ENCODE measurements around the gene MAML3. TPM values are rescaled to one million over a fixed set of nuclear protein-coding genes. Genes with fewer than 3 reads are reported as not detected.
A peak's percentile ranks its signal among the peaks of the same experiment; 100 is the strongest.

The MAML3 gene
- total RNA-seq, 1 experiment from 2014 or later = 12.1 TPM

DNA sequence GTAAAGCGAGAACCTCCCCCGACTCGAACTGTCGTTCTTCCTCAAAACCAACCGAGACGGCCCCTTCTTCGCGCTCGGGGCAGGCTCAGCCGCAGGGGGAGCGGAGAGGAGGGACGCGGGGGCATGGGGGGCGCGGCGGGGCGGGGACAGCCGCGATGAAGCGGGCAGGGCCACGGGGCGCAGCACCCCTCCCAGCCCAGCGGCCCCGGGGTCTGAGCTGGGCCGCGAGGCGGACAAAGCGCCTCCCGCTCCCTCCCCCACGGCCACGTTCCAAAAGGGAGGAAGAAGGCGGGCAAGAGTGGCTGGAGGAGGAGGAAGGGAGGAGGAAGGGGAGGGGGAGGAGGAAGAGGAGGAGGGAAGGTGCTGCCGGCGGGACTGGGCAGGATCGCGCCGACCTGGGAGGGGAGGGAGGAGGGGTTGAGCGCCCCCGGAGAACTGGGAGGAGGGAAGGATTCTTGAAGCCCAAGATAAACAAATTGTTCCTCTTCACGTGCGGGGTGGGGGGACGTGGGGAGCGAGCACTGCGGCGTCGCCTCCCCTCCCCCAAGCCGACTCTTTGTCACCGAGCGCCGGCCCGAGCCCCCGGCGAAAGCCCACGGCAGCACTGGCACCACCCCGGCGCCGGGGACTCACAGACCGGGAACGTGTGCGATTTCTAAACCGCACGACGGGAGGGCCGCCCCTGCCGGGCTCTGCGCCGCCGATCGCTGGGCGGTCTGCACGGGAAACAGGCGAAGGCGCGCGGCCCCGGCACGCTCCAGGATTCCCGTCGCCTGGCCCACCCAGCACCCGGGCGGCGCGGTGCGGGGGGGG, 2.9 kb downstream of the MAML3 start:
- peaks cover 28% of the 10 kb centered on the region for H3K36me3 Mint-ChIP-seq (ENCODE audit: insufficient read depth, unreplicated experiment)
- peak; percentile 91 to 96 for DNase-seq
- Histone ChIP-seq H3K4me1 (peaks cover 15% of the 10 kb centered on the region; the same call in 1 of the 2 replicates), H3K27me3 (replicated peaks; ENCODE audit: control insufficient read depth, insufficient read depth, low read length) (no peaks in the 10 kb centered on the region), H3K4me3 (ENCODE audit: low read depth, low read length) (peak overlapping the region; percentile 91), H3K36me3 (ENCODE audit: control insufficient read depth, insufficient read depth, low read length) (no peaks in the 10 kb centered on the region), H3K9me3 (no peaks in the 10 kb centered on the region)
- CTCF ChIA-PET = interaction anchor here (0.7 to 2.0 kb wide), 4 partner anchors 40 to 114 kb away, joined by 4 to 6 read pairs (median 5); no protein-coding TSS in a partner anchor
- H3K4me3 Mint-ChIP-seq (ENCODE audit: unreplicated experiment) = peak overlapping the region; percentile 97
- no TSS peak for BruUV-seq (replicated peaks)
- H3K9me3 Mint-ChIP-seq (ENCODE audit: unreplicated experiment) = no peaks in the 10 kb centered on the region
- POLR2A ChIA-PET = interaction anchor here (0.6 to 2.4 kb wide), 15 partner anchors 13 to 493 kb away, joined by 3 to 26 read pairs (median 5); partner anchors contain the start of gene SCOC
- peak overlapping the region; percentile 97 for H3K27ac Mint-ChIP-seq (ENCODE audit: unreplicated experiment)
- no peak for TF ChIP-seq CTCF (IDR thresholded peaks at IDR 0.05; ENCODE audit: insufficient read depth in 1 of 2, low read depth in 1 of 2, low read length in 1 of 2, severe bottlenecking in 1 of 2, unreplicated experiment in 1 of 2)
- H3K4me1 Mint-ChIP-seq (ENCODE audit: low read depth, unreplicated experiment) = peaks cover 11% of the 10 kb centered on the region
- intact Hi-C loops (cut with micrococcal nuclease; ENCODE audit: unreplicated experiment) = loop anchor here (1.0 to 5.0 kb wide), 11 partner anchors 14 to 484 kb away; partner anchors contain the start of gene MGST2
- H3K27me3 Mint-ChIP-seq (ENCODE audit: insufficient read depth, unreplicated experiment) = no peaks in the 10 kb centered on the region

DNA sequence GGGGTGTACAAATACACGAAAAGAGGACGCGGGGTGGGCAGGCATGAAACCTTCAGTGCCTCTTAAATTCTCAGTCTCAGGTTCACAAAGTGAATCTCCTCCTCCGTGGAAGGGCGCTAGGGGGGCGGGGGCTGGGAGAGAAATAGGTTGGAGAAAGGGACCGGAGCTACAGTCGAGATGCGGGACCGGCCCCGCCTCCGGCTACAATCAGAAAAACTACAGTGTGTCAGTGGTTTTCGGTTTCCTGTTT, 3.4 kb downstream of the MAML3 start:
- Histone ChIP-seq H3K27me3 (replicated peaks; ENCODE audit: control insufficient read depth, insufficient read depth, low read length) (no peaks in the 10 kb centered on the region), H3K4me1 (peaks cover 15% of the 10 kb centered on the region; the same call in 1 of the 2 replicates), H3K36me3 (ENCODE audit: control insufficient read depth, insufficient read depth, low read length) (no peaks in the 10 kb centered on the region), H3K4me3 (ENCODE audit: low read depth, low read length) (peak overlapping the region; percentile 91), H3K9me3 (no peaks in the 10 kb centered on the region)
- POLR2A ChIA-PET = interaction anchor here (0.7 to 2.4 kb wide), 5 partner anchors 13 to 223 kb away, joined by 6 to 26 read pairs (median 7); partner anchors contain the start of gene SCOC
- Mint-ChIP-seq H3K4me1 (ENCODE audit: low read depth, unreplicated experiment) (peaks cover 11% of the 10 kb centered on the region), H3K4me3 (ENCODE audit: unreplicated experiment) (peak overlapping the region; percentile 97), H3K36me3 (ENCODE audit: insufficient read depth, unreplicated experiment) (peaks cover 28% of the 10 kb centered on the region), H3K27me3 (ENCODE audit: insufficient read depth, unreplicated experiment) (no peaks in the 10 kb centered on the region), H3K9me3 (ENCODE audit: unreplicated experiment) (no peaks in the 10 kb centered on the region), H3K27ac (ENCODE audit: unreplicated experiment) (peak overlapping the region; percentile 97)
- TF ChIP-seq CTCF (IDR thresholded peaks at IDR 0.05; ENCODE audit: insufficient read depth in 1 of 2, low read depth in 1 of 2, low read length in 1 of 2, severe bottlenecking in 1 of 2, unreplicated experiment in 1 of 2) = no peak
- DNase-seq = peak in 1 of 2 experiments; percentile 93
- no TSS peak for BruUV-seq (replicated peaks)
- CTCF ChIA-PET = interaction anchor here (0.7 to 2.0 kb wide), 4 partner anchors 40 to 113 kb away, joined by 3 to 6 read pairs (median 5); no protein-coding TSS in a partner anchor
- intact Hi-C loops (cut with micrococcal nuclease; ENCODE audit: unreplicated experiment) = loop anchor here (1.0 to 5.0 kb wide), 6 partner anchors 66 to 483 kb away; partner anchors contain the start of gene MGST2

DNA sequence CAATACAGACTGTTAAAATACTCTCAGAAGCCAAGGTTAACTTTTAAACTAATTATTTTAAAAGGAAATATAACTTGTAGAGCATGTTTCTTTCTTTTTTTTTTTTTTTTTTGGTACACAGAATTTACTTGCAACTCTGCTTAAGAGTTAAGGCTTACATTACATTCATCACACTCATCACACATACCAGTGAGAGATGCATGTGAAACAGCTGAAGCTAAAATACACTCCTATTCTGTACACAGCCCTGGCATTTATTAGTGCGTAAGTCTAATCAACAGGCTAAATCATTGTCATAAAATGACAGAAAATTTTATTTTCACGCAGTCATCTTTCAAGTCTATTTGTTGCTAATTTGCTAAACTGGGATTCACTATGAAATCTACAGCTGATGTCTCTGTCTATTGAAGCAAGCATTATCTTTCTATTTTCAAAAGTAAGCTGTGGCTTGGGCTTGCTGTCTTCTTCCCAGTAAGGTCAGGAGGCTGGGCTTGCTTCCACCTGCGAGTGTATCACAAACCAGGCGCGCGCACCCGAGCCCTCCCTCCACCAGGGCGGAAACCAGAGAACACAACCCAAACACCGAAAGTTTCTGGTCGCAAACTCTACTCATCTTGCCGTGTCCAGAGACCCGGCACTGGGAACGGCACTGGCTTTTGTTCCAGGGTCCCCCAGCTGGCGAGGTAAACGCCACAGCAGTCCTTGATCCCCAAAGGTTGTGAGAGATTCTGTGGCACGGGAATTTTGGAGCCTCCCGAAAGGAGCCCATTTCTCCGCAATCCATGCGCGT, 3.9 kb downstream of the MAML3 start:
- Mint-ChIP-seq H3K4me3 (ENCODE audit: unreplicated experiment) (peak overlapping the region; percentile 97), H3K36me3 (ENCODE audit: insufficient read depth, unreplicated experiment) (peaks cover 28% of the 10 kb centered on the region), H3K9me3 (ENCODE audit: unreplicated experiment) (no peaks in the 10 kb centered on the region), H3K27me3 (ENCODE audit: insufficient read depth, unreplicated experiment) (no peaks in the 10 kb centered on the region), H3K27ac (ENCODE audit: unreplicated experiment) (peak overlapping the region; percentile 97), H3K4me1 (ENCODE audit: low read depth, unreplicated experiment) (peaks cover 13% of the 10 kb centered on the region)
- H3K4me1 ChIP-seq = peaks cover 15% of the 10 kb centered on the region; the same call in 1 of the 2 replicates
- POLR2A ChIA-PET = interaction anchor here (0.7 to 2.4 kb wide), 5 partner anchors 12 to 223 kb away, joined by 6 to 26 read pairs (median 7); partner anchors contain the start of gene SCOC
- H3K9me3 ChIP-seq = no peaks in the 10 kb centered on the region
- DNase-seq = peak; percentile 75 to 77
- H3K36me3 ChIP-seq (ENCODE audit: control insufficient read depth, insufficient read depth, low read length) = no peaks in the 10 kb centered on the region
- CTCF ChIA-PET = interaction anchor here (0.9 to 1.0 kb wide), 2 partner anchors 98 to 101 kb away, joined by 3 to 5 read pairs; no protein-coding TSS in a partner anchor
- H3K27me3 ChIP-seq (replicated peaks; ENCODE audit: control insufficient read depth, insufficient read depth, low read length) = no peaks in the 10 kb centered on the region
- no peak for TF ChIP-seq CTCF (IDR thresholded peaks at IDR 0.05; ENCODE audit: insufficient read depth in 1 of 2, low read depth in 1 of 2, low read length in 1 of 2, severe bottlenecking in 1 of 2, unreplicated experiment in 1 of 2)
- peak overlapping the region; percentile 91 for H3K4me3 ChIP-seq (ENCODE audit: low read depth, low read length)
- intact Hi-C loops (cut with micrococcal nuclease; ENCODE audit: unreplicated experiment) = loop anchor here (1.0 to 5.0 kb wide), 6 partner anchors 65 to 483 kb away; partner anchors contain the start of gene MGST2
- TSS peak; percentile 23 for BruUV-seq (replicated peaks)

All from Caco-2 (cell line).